Heart left ventricle (tissue), 16 donors: ENCODE measurements around the gene TRAPPC3L. TPM values are rescaled to one million over a fixed set of nuclear protein-coding genes. Genes with fewer than 3 reads are reported as not detected.
"Not testable (repeated sequence)": the region's sequence is repeated elsewhere in the genome, so short reads cannot be mapped to it uniquely, and the experiment has no call there.

Experiments used
- ATAC-seq, 4 donors: fragments of 200-7000 bp; cut with Tn5 transposase; one replicate each; pipeline ENCODE4 v1.9.1; 2020 to 2022; ENCODE audit warnings: moderate library complexity in 4 of 4, mild to moderate bottlenecking in 3 of 4, moderate number of reproducible peaks in 1 of 4
- DNase-seq, 5 donors: peaks; one replicate each; pipeline ENCODE4 v3.0.0-alpha.2; 2020
- H3K27ac ChIP-seq, 12 donors: fragments of 200-600 bp; sonication (generic) in 4 of 12; one replicate each; pipeline versions ENCODE4 v1.5.0 to v1.8.0; 2016 to 2022; ENCODE audit warnings: mild to moderate bottlenecking in 2 of 12
- H3K27me3 ChIP-seq, 9 donors: fragments of 200-600 bp; sonication (generic) in 2 of 9; one replicate each; pipeline versions ENCODE4 v1.5.1 to v1.8.0; 2016 to 2022; ENCODE audit warnings: mild to moderate bottlenecking in 3 of 9
- H3K36me3 ChIP-seq, 9 donors: fragments of 200-600 bp; sonication (generic) in 2 of 9; one replicate each; pipeline versions ENCODE4 v1.5.0 to v1.8.0; 2018 to 2022; ENCODE audit warnings: mild to moderate bottlenecking in 2 of 9
- H3K4me1 ChIP-seq, 12 donors: fragments of 200-600 bp; sonication (generic) in 4 of 12; one replicate each; pipeline versions ENCODE4 v1.5.0 to v1.8.0; 2016 to 2022; ENCODE audit warnings: mild to moderate bottlenecking in 3 of 12
- H3K4me3 ChIP-seq, 12 donors: fragments of 200-600 bp; sonication (generic) in 4 of 12; one replicate each; pipeline versions ENCODE4 v1.5.0 to v1.8.0; 2017 to 2022; ENCODE audit warnings: mild to moderate bottlenecking in 9 of 12, moderate library complexity in 4 of 12
- H3K9me3 ChIP-seq, 12 donors: fragments of 200-600 bp; sonication (generic) in 4 of 12; one replicate each; pipeline versions ENCODE4 v1.5.0 to v1.8.0; 2016 to 2022; ENCODE audit warnings: mild to moderate bottlenecking in 1 of 12
- POLR2A ChIP-seq, 2 donors: fragments of 450-650 bp; IDR thresholded peaks; one replicate each; pipeline ENCODE4 v1.6.1; 2017; ENCODE audit warnings: antibody characterized with exemption in 2 of 2, mild to moderate bottlenecking in 2 of 2, moderate library complexity in 2 of 2
- WGBS, 4 donors: extraction: QIAGEN DNeasy Blood & Tissue Kit in 2 of 4; methylation state at CpG; one replicate each; pipeline versions ENCODE4 v1.1.5 to v1.1.7; 2013 to 2018; 5-methylcytosine and 5-hydroxymethylcytosine counted together
- intact Hi-C, 10 donors: fragments of 100-400 bp; cut with DNase I; formaldehyde crosslinking; loops; one replicate each; pipeline versions ENCODE4 v1.11.1 to v1.14.2; 2022
- polyA plus RNA-seq, 2 donors: library from polyadenylated mRNA; stranded (reverse); fragments of 200-250 nt; gene quantifications; one replicate each; pipeline ENCODE4 v1.2.3, GENCODE V29; 2013
- total RNA-seq, 9 donors: library from RNA; depleted of rRNA in 2 of 9; stranded (reverse); fragments of >200 nt in 2 of 9; fragmentation: NEBNext Ultra II Directional in 3 of 9; extraction: Animal tissue kit (Norgen Biotek cat#: 25700) in 3 of 9; gene quantifications; one replicate each; pipeline versions ENCODE4 v1.1.0 to v1.2.4, GENCODE V29; 2016 to 2023
- TF ChIP-seq, protein P1 (sequence below), 12 donors: fragments of 200-600 bp; sonication (generic) in 4 of 12; IDR thresholded peaks; one replicate each; pipeline versions ENCODE4 v1.5.0 to v1.8.0; 2018 to 2022; ENCODE audit warnings: antibody characterized with exemption in 12 of 12, mild to moderate bottlenecking in 5 of 12
- donor health status: ischemic (EF 13 %, LVEDD 7.1; RV severe dilation, severe dysfunction).
- donor health status: healthy with polysubstance abuse.
- donor health status: DM: no; HTN: yes; CAD: no.
- donor health status: DM: no; HTN: no; CAD: no.
- donor health status: ischemic (EF 25% LVEDD 6.9; RV normal size, moderate dysfunction).
- donor health status: ischemic (EF 25% LVEDD 5.7; RV mildly dilated, moderate dysfunction).
- donor health status: healthy.
- donor health status: DM: yes; HTN: yes; CAD: no.
- donor health status: ischemic (EF 35%, LVEDD 5.7; RV mildly dilated, moderate dysfunction).
- donor health status: nonischemic (EF 11% LVEDD 7.7; RV severe dilation, severe dysfunction).
- donor health status: DM: yes; HTN: yes; CAD: no.
- donor health status: PGD.
- donor health status: ischemic (EF 29% LVEDD 5.4; RV normal size, mild dysfunction).
- donor health status: nonischemic (EF 23%, LVEDD 6.1; RV moderate dilation, normal function).

The TRAPPC3L gene
- total and polyA plus RNA-seq, 11 donors, result 0.11 to 0.29 (median 0.19) TPM; not detected in 7

DNA sequence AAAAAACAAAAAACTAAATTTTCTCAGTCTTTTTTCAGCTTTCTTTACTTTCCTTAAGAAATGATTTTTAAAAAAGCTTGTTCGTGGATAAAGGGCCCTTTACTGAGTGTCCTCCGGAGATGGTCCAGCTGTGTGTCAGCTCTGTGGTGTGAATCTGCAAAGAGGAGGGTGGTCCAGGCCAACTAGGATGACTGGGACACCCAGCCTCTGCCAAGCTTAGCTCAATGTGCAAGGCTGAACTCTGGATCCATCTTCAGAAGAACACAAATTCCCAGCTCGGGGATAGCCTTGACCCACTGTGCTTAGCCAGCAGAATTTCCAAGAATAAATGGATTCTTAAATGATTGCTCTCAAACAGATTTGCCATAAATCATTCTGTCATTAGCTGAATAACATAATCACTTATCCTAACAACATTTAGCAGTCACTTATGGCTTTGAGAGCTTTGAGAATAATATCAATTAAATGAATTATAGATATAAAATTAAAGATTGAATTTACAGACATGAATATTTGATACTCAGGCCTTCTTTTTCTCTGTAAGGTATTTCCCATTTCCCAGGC is 48.3 kb downstream of the TRAPPC3L start:
- Histone ChIP-seq H3K27ac (no peak overlapping the region), H3K4me3 (no peak overlapping the region), H3K27me3 (no peaks in the 10 kb centered on the region), H3K9me3 (peaks cover 0 to 3% (median 0%) of the 10 kb centered on the region in 12 donors), H3K4me1 (no peaks in the 10 kb centered on the region), H3K36me3 (no peaks in the 10 kb centered on the region)
- intact Hi-C loops, result no loop called here
- 64 to 77% (median 71%) methylated on average over 3 of the region's 3 CpGs for WGBS, 4 donors
- DNase-seq (no peak), ATAC-seq (peak in 1 of 4 donors; percentile 39)
- no peak for TF ChIP-seq POLR2A (IDR thresholded peaks at IDR 0.05)
- TF ChIP-seq, protein P1, sequence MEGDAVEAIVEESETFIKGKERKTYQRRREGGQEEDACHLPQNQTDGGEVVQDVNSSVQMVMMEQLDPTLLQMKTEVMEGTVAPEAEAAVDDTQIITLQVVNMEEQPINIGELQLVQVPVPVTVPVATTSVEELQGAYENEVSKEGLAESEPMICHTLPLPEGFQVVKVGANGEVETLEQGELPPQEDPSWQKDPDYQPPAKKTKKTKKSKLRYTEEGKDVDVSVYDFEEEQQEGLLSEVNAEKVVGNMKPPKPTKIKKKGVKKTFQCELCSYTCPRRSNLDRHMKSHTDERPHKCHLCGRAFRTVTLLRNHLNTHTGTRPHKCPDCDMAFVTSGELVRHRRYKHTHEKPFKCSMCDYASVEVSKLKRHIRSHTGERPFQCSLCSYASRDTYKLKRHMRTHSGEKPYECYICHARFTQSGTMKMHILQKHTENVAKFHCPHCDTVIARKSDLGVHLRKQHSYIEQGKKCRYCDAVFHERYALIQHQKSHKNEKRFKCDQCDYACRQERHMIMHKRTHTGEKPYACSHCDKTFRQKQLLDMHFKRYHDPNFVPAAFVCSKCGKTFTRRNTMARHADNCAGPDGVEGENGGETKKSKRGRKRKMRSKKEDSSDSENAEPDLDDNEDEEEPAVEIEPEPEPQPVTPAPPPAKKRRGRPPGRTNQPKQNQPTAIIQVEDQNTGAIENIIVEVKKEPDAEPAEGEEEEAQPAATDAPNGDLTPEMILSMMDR (IDR thresholded peaks at IDR 0.05), result no peak

GRCh38 chr6:116495161-116495560 is 50.3 kb downstream of the TRAPPC3L start:
- peaks cover 0 to 11% (median 0%) of the 10 kb centered on the region in 12 donors for H3K9me3 ChIP-seq
- ATAC-seq, result not testable (repeated sequence)

DNA sequence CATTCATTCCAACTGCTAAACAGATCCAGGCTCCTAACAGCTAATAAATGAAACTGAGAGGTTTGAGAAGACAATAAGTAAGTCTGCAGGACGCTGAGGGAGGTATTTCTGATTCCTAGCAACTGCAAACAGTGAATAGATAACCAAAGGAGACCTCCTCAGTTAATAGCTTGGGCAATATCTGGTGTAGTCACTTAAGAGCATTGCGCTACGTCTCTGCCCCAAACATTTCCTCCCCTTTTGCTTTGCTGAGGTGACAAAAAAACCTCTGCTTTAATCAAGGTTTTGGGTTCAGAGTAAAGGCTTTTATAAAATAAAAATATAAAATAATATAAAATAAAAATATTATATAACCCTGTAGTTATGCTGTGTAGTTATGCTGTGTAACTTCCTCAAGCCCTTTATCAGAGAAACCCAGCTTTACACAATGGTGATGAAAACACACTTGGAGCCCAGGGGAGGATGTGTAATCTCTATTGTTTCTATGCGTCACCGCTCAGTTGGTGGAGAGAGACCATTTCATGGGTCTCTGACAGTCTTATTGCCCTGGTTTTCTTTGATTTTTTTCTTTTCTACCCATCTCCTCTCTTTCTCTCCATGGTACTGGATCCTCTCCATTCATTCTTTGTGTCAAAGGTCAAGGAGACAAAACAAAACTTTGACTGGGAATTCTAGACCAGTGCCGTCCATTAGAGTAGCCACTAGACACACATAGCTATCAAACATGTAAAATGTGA is 53.0 kb downstream of the TRAPPC3L start:
- no peaks in the 10 kb centered on the region for H3K4me1 ChIP-seq
- no peak overlapping the region for H3K27ac ChIP-seq
- no peak for DNase-seq
- H3K27me3 ChIP-seq, result no peaks in the 10 kb centered on the region
- intact Hi-C loops, result no loop called here
- 64 to 70% (median 69%) methylated on average over 6 of the region's 6 CpGs for WGBS, 4 donors
- H3K36me3 ChIP-seq, result no peaks in the 10 kb centered on the region
- ATAC-seq, result no peak
- peaks cover 0 to 15% (median 0%) of the 10 kb centered on the region in 12 donors for H3K9me3 ChIP-seq
- H3K4me3 ChIP-seq, result no peak overlapping the region
- TF ChIP-seq, protein P1 (IDR thresholded peaks at IDR 0.05), result no peak
- no peak for TF ChIP-seq POLR2A (IDR thresholded peaks at IDR 0.05)

More at GRCh38 chr6:116495161-116495560, 50.3 kb downstream of the TRAPPC3L start:
- intact Hi-C loops, DNase-seq, H3K27ac ChIP-seq, H3K4me3 ChIP-seq, H3K27me3 ChIP-seq, H3K4me1 ChIP-seq, H3K36me3 ChIP-seq: not testable (repeated sequence)
- 98 to 100% (median 98%) methylated on average over 1 of the region's 1 CpG for WGBS, 4 donors

- H3K4me3 ChIP-seq, result no peak overlapping the region
- 88 to 92% (median 91%) methylated on average over 1 of the region's 1 CpG for WGBS, 4 donors
- no peaks in the 10 kb centered on the region for H3K36me3 ChIP-seq
- H3K27me3 ChIP-seq, result peaks cover 0 to 6% (median 0%) of the 10 kb centered on the region in 9 donors
- DNase-seq (no peak), ATAC-seq (no peak)
- H3K9me3 ChIP-seq, result peaks cover 0 to 15% (median 0%) of the 10 kb centered on the region in 12 donors
- intact Hi-C loops, result no loop called here
- TF ChIP-seq, protein P1 (IDR thresholded peaks at IDR 0.05), result no peak
- no peak for TF ChIP-seq POLR2A (IDR thresholded peaks at IDR 0.05)
- no peaks in the 10 kb centered on the region for H3K4me1 ChIP-seq
- H3K27ac ChIP-seq, result no peak overlapping the region
Measured at GRCh38 chr6:116491610-116492330, 53.7 kb downstream of the TRAPPC3L start.
